GM21576 (cell line): ENCODE data around the gene RADIL.

Experiments used
- ATAC-seq: cut with Tn5 transposase; IDR thresholded peaks from one replicate; pipeline ENCODE4 v1.9.1; 2021; ENCODE audit warnings: mild to moderate bottlenecking, moderate library complexity; ENCODE audit not compliant: unreplicated experiment

The RADIL gene

GRCh38 chr7:4759211-4759610, 124.3 kb downstream of the RADIL start:
- no peak for ATAC-seq

DNA sequence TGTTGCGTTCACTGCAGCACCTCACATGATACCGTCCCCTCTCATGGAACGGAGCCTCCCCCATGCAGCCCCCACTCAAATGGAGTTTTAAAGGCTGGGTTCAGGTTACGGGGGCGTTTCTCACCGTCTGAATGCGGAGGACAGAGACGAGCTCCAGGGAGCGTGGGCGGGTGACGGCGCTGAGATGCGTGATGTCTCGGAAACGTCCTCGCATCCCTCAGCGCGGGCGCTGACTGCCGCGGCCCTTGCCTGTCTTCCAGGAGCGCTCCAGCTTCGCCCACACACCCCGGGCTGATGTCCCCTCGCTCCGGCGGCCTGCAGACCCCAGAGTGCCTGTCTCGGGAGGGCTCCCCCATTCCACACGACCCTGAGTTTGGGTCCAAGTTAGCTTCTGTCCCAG, 124.7 kb downstream of the RADIL start:
- ATAC-seq: no peak

DNA sequence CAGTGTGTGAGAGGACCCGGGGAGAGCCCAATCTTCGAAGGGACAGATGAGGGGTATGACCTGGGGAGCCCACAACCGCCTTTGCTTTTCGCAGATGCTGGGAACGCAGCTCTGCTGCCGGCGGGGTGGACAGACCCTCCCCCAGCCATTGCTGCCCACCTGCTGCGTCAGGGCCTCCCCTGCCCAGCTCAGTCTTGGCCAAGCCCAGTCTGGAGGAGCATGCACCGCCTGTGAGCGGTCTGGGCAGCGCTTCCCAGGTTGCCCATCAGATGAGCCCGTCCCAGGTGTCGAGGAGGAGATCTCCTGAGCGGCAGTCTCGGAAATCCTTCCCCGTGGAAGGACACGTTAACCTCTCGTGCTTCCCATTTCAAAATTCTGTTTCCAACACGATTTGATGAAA, 125.4 kb downstream of the RADIL start:
- ATAC-seq: no peak

DNA sequence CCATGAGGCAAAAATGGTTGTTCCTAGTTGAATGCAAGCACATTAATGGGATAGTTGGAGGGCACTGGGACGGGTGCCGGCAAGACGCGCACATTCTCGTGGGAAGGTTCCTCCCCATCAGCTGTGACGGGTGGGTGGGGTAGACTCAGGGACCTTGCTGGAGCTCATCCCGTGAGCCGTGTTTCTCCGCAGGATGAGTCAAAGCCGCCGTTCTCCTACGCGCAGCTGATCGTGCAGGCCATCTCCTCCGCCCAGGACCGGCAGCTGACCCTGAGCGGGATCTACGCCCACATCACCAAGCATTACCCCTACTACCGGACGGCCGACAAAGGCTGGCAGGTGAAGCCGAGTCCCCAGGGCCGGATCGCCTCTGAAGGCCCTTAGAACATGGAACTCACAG, 128.5 kb downstream of the RADIL start:
- no peak for ATAC-seq

DNA sequence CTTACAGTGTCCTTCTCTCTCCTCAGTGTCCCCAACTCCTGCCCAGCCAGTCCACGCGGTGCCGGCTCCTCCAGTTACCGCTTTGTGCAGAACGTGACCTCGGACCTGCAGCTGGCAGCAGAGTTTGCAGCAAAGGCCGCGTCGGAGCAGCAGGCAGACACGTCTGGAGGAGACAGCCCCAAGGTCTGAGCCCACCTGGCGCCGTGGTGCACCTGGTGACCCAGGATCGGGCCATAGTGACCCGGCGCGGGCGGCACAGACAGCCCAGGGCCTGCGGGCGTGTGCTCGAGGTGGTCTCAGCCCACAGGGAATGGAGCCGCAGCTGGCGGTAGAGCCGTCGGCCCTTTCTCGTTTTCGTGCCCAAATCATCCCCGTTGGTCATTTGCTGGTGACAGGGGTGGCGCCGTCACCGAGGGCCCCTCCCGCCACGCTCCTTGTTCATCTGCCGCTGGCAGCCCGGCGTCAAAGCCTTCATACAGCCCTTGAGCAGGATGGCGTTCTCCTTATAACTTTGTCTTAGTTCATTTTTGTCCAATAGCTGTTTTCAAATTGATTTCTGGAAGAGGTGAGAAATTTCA, 129.0 kb downstream of the RADIL start:
- ATAC-seq: no peak

DNA sequence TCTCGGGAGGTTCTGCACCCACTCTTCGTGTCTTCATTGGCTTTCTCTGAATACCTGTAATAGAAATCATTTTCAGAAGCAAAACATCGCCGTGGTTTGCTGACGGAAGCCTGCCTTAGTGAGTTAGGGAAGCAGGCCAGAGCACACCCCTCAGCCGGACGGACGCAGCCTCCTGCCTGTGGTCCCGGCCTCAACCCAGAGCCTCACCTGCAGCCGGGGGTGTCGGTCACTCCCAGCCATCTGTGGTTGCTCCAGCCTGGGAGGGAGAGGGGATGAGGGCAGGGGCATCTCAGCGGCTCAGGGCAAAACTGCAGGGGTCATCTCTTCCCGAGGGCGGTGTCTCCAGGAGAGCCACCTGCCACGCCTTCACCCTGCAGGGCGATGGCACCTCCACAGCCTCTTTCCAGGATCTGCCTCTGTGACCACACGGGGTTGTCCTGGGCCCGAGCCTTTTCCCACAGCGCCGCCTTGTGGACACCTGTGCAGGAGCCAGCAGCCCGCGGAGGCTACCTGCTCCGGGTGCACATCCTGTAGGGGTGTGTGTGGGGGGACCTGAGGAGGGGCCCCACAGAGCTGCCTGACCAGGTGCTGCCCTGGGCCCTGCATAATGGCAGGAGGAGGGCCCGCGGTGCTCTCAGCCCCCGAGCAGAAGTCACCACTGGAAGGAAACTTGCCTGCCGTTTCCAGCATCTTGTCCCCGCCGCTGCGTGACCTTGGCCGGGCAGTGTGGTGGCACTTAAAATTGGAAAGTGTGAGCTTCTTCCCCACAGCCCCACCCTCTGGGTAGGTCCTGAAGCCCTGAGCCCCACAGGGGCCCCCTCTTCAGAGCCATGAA, 129.7 kb downstream of the RADIL start:
- peak; percentile 78 for ATAC-seq

GRCh38 chr7:4751398-4751947, 132.0 kb downstream of the RADIL start:
- no peak for ATAC-seq

DNA sequence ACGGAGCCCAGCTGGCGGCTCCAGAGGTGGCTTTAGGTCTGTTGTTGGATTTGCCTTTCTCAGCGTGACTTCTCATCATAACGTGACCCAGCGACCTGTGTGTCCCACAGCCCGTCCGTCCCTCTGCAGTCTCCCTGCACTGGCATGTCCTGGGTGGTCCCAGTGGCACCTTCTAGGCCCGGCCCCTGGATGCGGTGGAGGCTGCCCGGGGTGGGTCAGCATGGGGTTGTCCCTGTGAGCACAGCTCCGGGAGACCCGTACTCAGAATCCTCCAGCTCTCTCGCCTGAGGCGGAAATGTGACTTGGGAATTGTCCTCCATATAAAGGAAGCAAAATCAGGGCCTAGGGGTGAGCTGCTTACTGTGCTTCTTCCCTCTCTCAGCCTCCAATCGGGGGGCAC, 133.7 kb downstream of the RADIL start:
- no peak for ATAC-seq

- no peak for ATAC-seq
Observed at GRCh38 chr7:4749363-4749762, 134.2 kb downstream of the RADIL start.
